ENCODE results near the gene SLC38A10. TPM values are rescaled to one million over a fixed set of nuclear protein-coding genes. Genes with fewer than 3 reads are reported as not detected.
"Not testable (repeated sequence)": the region's sequence is repeated elsewhere in the genome, so short reads cannot be mapped to it uniquely, and the experiment has no call there.

SLC38A10 gene
- polyA plus RNA-seq, 1 donor from 2014 or later = 37.4 TPM

DNA sequence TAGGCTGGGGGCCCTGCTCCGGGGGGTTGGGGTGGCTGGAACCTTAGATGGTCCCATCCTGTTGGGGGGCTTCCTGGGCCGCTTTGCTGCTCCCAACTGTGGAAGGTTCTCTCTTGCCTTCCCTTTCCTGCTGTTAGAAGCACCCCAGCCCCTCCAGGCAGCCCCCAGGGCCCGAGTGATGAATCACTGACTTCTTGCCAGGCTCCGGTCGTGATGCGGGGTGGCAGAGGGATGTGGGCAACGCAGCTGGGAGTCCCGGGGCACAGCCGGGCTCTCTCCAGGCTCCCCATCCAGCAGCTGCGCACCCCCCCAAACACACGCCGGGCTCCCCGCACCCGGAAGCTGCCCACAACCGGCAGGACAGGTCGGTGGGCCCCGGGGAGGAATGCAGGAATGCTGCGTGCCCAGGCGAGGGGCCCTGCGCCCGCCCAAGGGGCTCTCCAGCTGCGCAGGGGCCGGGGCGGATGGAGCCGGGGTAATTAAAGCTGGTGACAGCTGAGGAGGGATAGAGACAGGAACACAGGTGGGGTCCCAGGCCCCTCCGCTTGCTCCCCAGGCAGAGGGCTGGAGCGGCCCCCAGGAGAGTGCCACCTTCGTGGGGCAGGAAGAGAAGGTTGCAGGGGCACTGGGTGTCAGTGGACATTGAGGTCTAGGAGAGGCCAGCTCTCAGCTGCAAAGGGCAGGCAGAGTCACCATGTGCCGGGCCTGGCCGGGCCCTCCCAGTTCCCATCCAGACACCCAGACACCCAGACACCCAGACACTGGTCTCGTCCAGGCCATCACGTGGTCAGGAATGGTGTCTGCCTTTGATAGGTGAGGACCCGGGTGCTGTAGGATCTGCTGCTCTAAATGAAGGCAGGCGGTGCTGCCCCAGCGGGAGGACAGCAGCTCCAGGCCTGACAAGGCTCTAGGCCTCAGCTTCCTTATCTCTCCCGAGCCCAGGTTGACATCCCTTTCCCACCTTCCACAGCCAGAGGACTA lies 15.0 kb upstream of the SLC38A10 start:
- Histone ChIP-seq H3K36me3 (ENCODE audit: insufficient read depth, low read length) (no peaks in the 10 kb centered on the region), H3K9me3 (ENCODE audit: low read length) (no peaks in the 10 kb centered on the region), H3F3A (ENCODE audit: insufficient read depth, low read length, poor library complexity, severe bottlenecking) (no peaks in the 10 kb centered on the region), H3K4me2 (ENCODE audit: low read length) (no peak overlapping the region), H3K9me2 (ENCODE audit: insufficient read depth, low read length) (no peaks in the 10 kb centered on the region), H3K9ac (ENCODE audit: low read length) (no peak overlapping the region), H2AFZ (ENCODE audit: low read depth, low read length) (no peak overlapping the region), H3K27me3 (ENCODE audit: insufficient read depth, low read depth, low read length) (no peaks in the 10 kb centered on the region), H3K27ac (ENCODE audit: low read length) (no peak overlapping the region), H3K4me3 (ENCODE audit: low read length) (no peak overlapping the region), H3K79me2 (replicated peaks; ENCODE audit: insufficient read depth, low read length) (no peaks in the 10 kb centered on the region), H4K20me1 (ENCODE audit: insufficient read depth) (no peaks in the 10 kb centered on the region)
- no peak for TF ChIP-seq EZH2 (IDR thresholded peaks at IDR 0.05; ENCODE audit: borderline replicate concordance, insufficient read depth, low read length, poor library complexity, severe bottlenecking)
- TF ChIP-seq CTCF (IDR thresholded peaks at IDR 0.05; ENCODE audit: poor library complexity, severe bottlenecking) = no peak
- TF ChIP-seq TAF1 (IDR thresholded peaks at IDR 0.05; ENCODE audit: low read depth) = no peak
- no peak for TF ChIP-seq SMC3 (conservative IDR thresholded peaks at IDR 0.05; ENCODE audit: poor library complexity)
- TF ChIP-seq POLR2AphosphoS5 (IDR thresholded peaks at IDR 0.05) = no peak
- no peak for TF ChIP-seq REST (IDR thresholded peaks at IDR 0.05; ENCODE audit: borderline replicate concordance)
- TF ChIP-seq MXI1 (conservative IDR thresholded peaks at IDR 0.05; ENCODE audit: poor library complexity, severe bottlenecking) = no peak
- no peak for TF ChIP-seq RAD21 (conservative IDR thresholded peaks at IDR 0.05)
- TF ChIP-seq EP300 (conservative IDR thresholded peaks at IDR 0.05; ENCODE audit: poor library complexity, severe bottlenecking) = no peak

GRCh38 chr17:81309140-81309858 lies 14.2 kb upstream of the SLC38A10 start:
- H3K27ac ChIP-seq (ENCODE audit: low read length) = no peak overlapping the region
- no peaks in the 10 kb centered on the region for H3K36me3 ChIP-seq (ENCODE audit: insufficient read depth, low read length)
- TF ChIP-seq CTCF (IDR thresholded peaks at IDR 0.05; ENCODE audit: poor library complexity, severe bottlenecking) = peak; percentile 31
- no peak for TF ChIP-seq EP300 (conservative IDR thresholded peaks at IDR 0.05; ENCODE audit: poor library complexity, severe bottlenecking)
- H2AFZ ChIP-seq (ENCODE audit: low read depth, low read length) = no peak overlapping the region
- no peak overlapping the region for H3K4me2 ChIP-seq (ENCODE audit: low read length)
- H3K9me3 ChIP-seq (ENCODE audit: low read length) = no peaks in the 10 kb centered on the region
- H4K20me1 ChIP-seq (ENCODE audit: insufficient read depth) = no peaks in the 10 kb centered on the region
- H3K9ac ChIP-seq (ENCODE audit: low read length) = no peak overlapping the region
- no peak overlapping the region for H3K4me3 ChIP-seq (ENCODE audit: low read length)
- no peaks in the 10 kb centered on the region for H3K27me3 ChIP-seq (ENCODE audit: insufficient read depth, low read depth, low read length)
- no peaks in the 10 kb centered on the region for H3K79me2 ChIP-seq (replicated peaks; ENCODE audit: insufficient read depth, low read length)
- no peaks in the 10 kb centered on the region for H3K9me2 ChIP-seq (ENCODE audit: insufficient read depth, low read length)
- H3F3A ChIP-seq (ENCODE audit: insufficient read depth, low read length, poor library complexity, severe bottlenecking) = no peaks in the 10 kb centered on the region

- H3K9ac ChIP-seq (ENCODE audit: low read length) = not testable (repeated sequence)
Observed at GRCh38 chr17:81308784-81309139, 13.7 kb upstream of the SLC38A10 start.

More at GRCh38 chr17:81308784-81309139, 13.7 kb upstream of the SLC38A10 start:
- H4K20me1 ChIP-seq (ENCODE audit: insufficient read depth); H3K79me2 ChIP-seq (replicated peaks; ENCODE audit: insufficient read depth, low read length); H3F3A ChIP-seq (ENCODE audit: insufficient read depth, low read length, poor library complexity, severe bottlenecking); H2AFZ ChIP-seq (ENCODE audit: low read depth, low read length); H3K27ac ChIP-seq (ENCODE audit: low read length); H3K27me3 ChIP-seq (ENCODE audit: insufficient read depth, low read depth, low read length); H3K9me3 ChIP-seq (ENCODE audit: low read length); H3K4me2 ChIP-seq (ENCODE audit: low read length); H3K9me2 ChIP-seq (ENCODE audit: insufficient read depth, low read length); H3K36me3 ChIP-seq (ENCODE audit: insufficient read depth, low read length); H3K4me3 ChIP-seq (ENCODE audit: low read length): not testable (repeated sequence)
